SK-N-SH (cell line): ENCODE results near the gene UNCX. TPM values are rescaled to one million over a fixed set of nuclear protein-coding genes. Genes with fewer than 3 reads are reported as not detected.

Experiments used
- CTCF ChIA-PET: fragments of 300-600, 350-600 bp; formaldehyde crosslinking; extraction: SDS; loops from one replicate; lab custom pipeline; 2021; lab: Yijun Ruan, JAX
- POLR2A ChIA-PET: fragments of 350-600 bp; sonication (Branson Sonifier 250); formaldehyde crosslinking; extraction: SDS; loops from one replicate; lab custom pipeline; 2020; ENCODE audit warnings: antibody characterized with exemption, inconsistent platforms; lab: Yijun Ruan, JAX
- DNase-seq: peaks from one replicate; pipeline ENCODE4 v3.0.0; 2012
- H2AFZ ChIP-seq: fragments of 200-600 bp; sonication (generic); 2 replicates; pipeline ENCODE4 v1.8.1; 2016; ENCODE audit warnings: antibody characterized with exemption, mild to moderate bottlenecking, low read depth
- H3F3A ChIP-seq: fragments of 200-600 bp; sonication (generic); replicated peaks from 2 replicates; pipeline ENCODE3; 2016; ENCODE audit warnings: antibody characterized with exemption, mild to moderate bottlenecking; ENCODE audit not compliant: insufficient read depth
- H3K27ac ChIP-seq, 2 experiments: fragments of 200-500 bp in 1 of 2; fragments of 200-600 bp in 1 of 2; sonication (Bioruptor generic) in 1 of 2; sonication (generic), shearing (Covaris generic) in 1 of 2; 2 replicates each; pipeline versions ENCODE4 v1.5.1 to v1.6.1; 2014 to 2016; ENCODE audit warnings: low read depth in 2 of 2, inconsistent platforms in 1 of 2, low read length in 1 of 2, mild to moderate bottlenecking in 1 of 2, mixed read lengths in 1 of 2
- H3K27me3 ChIP-seq: fragments of 200-600 bp; sonication (generic), shearing (Covaris generic); 2 replicates; pipeline ENCODE4 v1.6.1; 2016; ENCODE audit warnings: mixed run types; ENCODE audit not compliant: insufficient read depth
- H3K36me3 ChIP-seq, 2 experiments: fragments of 200-500 bp in 1 of 2; fragments of 200-600 bp in 1 of 2; sonication (Bioruptor generic) in 1 of 2; sonication (generic) in 1 of 2; replicated peaks in 1 of 2; 2 replicates each; pipeline versions ENCODE3 to v1.5.1; 2014 to 2016; ENCODE audit warnings: low read length in 1 of 2, mild to moderate bottlenecking in 1 of 2; ENCODE audit not compliant: insufficient read depth in 2 of 2, control insufficient read depth in 1 of 2
- H3K4me1 ChIP-seq, 2 experiments: fragments of 200-500 bp in 1 of 2; fragments of 200-600 bp in 1 of 2; sonication (Bioruptor generic) in 1 of 2; sonication (generic), shearing (Covaris generic) in 1 of 2; 2 replicates each; pipeline versions ENCODE4 v1.5.1 to v1.6.1; 2014 to 2016; ENCODE audit warnings: low read depth in 1 of 2, low read length in 1 of 2, mixed run types in 1 of 2; ENCODE audit not compliant: insufficient read depth in 2 of 2, control insufficient read depth in 1 of 2
- H3K4me2 ChIP-seq: fragments of 200-600 bp; sonication (generic), shearing (Covaris generic); 2 replicates; pipeline ENCODE4 v1.6.1; 2017; ENCODE audit warnings: mixed run types
- H3K4me3 ChIP-seq, 2 experiments: fragments of 200-500 bp in 1 of 2; fragments of 200-600 bp in 1 of 2; sonication (Bioruptor generic) in 1 of 2; sonication (generic), shearing (Covaris generic) in 1 of 2; 2 replicates each; pipeline versions ENCODE4 v1.5.1 to v1.8.1; 2014 to 2016; ENCODE audit warnings: low read depth in 2 of 2, inconsistent platforms in 1 of 2, low read length in 1 of 2, mild to moderate bottlenecking in 1 of 2, mixed read lengths in 1 of 2, moderate library complexity in 1 of 2
- H3K79me2 ChIP-seq: fragments of 200-600 bp; sonication (generic); 2 replicates; pipeline ENCODE4 v1.8.1; 2017; ENCODE audit warnings: mild to moderate bottlenecking; ENCODE audit not compliant: insufficient read depth
- H3K9ac ChIP-seq: fragments of 200-600 bp; sonication (generic); 2 replicates; pipeline ENCODE4 v1.6.1; 2017; ENCODE audit warnings: mixed run types
- H3K9me2 ChIP-seq: fragments of 200-600 bp; sonication (generic); 2 replicates; pipeline ENCODE4 v1.6.1; 2017; ENCODE audit warnings: mixed run types
- H3K9me3 ChIP-seq: fragments of 200-600 bp; sonication (generic); 2 replicates; pipeline ENCODE4 v1.6.1; 2017; ENCODE audit warnings: mixed run types, mild to moderate bottlenecking, moderate library complexity
- H4K20me1 ChIP-seq: fragments of 200-600 bp; sonication (generic); 2 replicates; pipeline ENCODE4 v1.6.1; 2017; ENCODE audit warnings: mild to moderate bottlenecking, mixed run types; ENCODE audit not compliant: insufficient read depth
- CHD2 ChIP-seq: fragments of 150-350 bp; IDR thresholded peaks from 2 replicates; pipeline ENCODE4 v1.6.1; 2018; ENCODE audit warnings: low read length; ENCODE audit not compliant: partially characterized antibody
- ELF1 ChIP-seq: IDR thresholded peaks from 2 replicates; pipeline ENCODE4 v1.4.0; 2012
- FOXJ3 ChIP-seq: sonication (generic); formaldehyde crosslinking; IDR thresholded peaks from 2 replicates; pipeline ENCODE4 v1.5.1; 2020; ENCODE audit warnings: mild to moderate bottlenecking, missing genetic modification reagents
- FOXM1 ChIP-seq: IDR thresholded peaks from 2 replicates; pipeline ENCODE4 v1.4.0; 2012; ENCODE audit warnings: low read depth, mild to moderate bottlenecking
- GATA2 ChIP-seq: sonication (generic); formaldehyde crosslinking; IDR thresholded peaks from 2 replicates; pipeline ENCODE4 v1.5.0; 2020; ENCODE audit warnings: mild to moderate bottlenecking, missing genetic modification reagents
- RCOR1 ChIP-seq: fragments of 150-350 bp; IDR thresholded peaks from 2 replicates; pipeline ENCODE4 v1.6.1; 2017; ENCODE audit warnings: antibody characterized with exemption, low read length
- RFX5 ChIP-seq: IDR thresholded peaks from 2 replicates; pipeline ENCODE4 v1.6.1; 2012; ENCODE audit warnings: mild to moderate bottlenecking, improper control_type of control experiment, low read length
- SIN3A ChIP-seq: IDR thresholded peaks from 2 replicates; pipeline ENCODE4 v1.6.1; 2012; ENCODE audit warnings: low read depth, mild to moderate bottlenecking, low read length, moderate library complexity, borderline replicate concordance
- TAF1 ChIP-seq: IDR thresholded peaks from 2 replicates; pipeline ENCODE4 v1.6.1; 2012; ENCODE audit warnings: low read depth, mild to moderate bottlenecking, low read length, moderate library complexity, borderline replicate concordance
- TCF12 ChIP-seq: IDR thresholded peaks from 2 replicates; pipeline ENCODE4 v1.4.0; 2012
- YY1 ChIP-seq: IDR thresholded peaks from 2 replicates; pipeline ENCODE4 v1.4.0; 2012; ENCODE audit warnings: low read depth, mild to moderate bottlenecking
- ZBTB33 ChIP-seq: IDR thresholded peaks from 2 replicates; pipeline ENCODE4 v1.4.0; 2012; ENCODE audit warnings: low read depth, borderline replicate concordance
- WGBS: methylation state at CpG from one replicate; pipeline ENCODE4 v1.1.6; 2017; ENCODE audit warnings: low lambda C conversion rate; 5-methylcytosine and 5-hydroxymethylcytosine counted together
- polyA plus RNA-seq, 3 experiments: library from polyadenylated mRNA; depleted of rRNA; stranded (reverse); fragments of >200 nt; gene quantifications; 2 replicates each; pipeline ENCODE4 v1.2.3, GENCODE V29; 2012
- TF ChIP-seq, protein P1 (sequence below): IDR thresholded peaks from 2 replicates; pipeline ENCODE4 v1.4.0; 2012; ENCODE audit warnings: low read depth
- TF ChIP-seq, protein P2 (sequence below): fragments of 200-600 bp; sonication (generic); IDR thresholded peaks from 2 replicates; pipeline ENCODE4 v1.6.1; 2017; ENCODE audit warnings: antibody characterized with exemption, mild to moderate bottlenecking, moderate library complexity

UNCX gene
- polyA plus RNA-seq, 1 of the 3 experiments (the other 2 are of a cell fraction) = not detected

DNA sequence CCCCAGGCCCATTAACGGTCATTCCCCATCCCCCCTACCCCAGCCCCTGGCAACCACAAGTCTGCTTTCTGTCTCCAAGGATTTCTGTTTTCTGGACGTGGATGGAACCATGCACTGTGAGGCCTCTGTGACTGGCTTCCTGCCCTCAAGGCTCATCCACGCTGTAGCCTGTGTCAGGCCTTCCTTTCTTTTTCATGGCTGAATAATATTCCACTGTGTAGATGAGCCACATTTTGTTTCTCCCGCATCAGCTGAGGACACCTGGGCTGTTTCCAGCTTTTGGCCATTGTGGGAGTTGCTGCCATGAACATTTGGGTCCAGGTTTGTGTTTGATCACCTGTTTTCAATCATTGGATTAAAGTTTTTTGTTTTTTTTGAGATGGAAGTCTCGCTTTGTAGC, 50.0 kb downstream of the UNCX start:
- Histone ChIP-seq H3K9me2 (no peaks in the 10 kb centered on the region), H3F3A (no peaks in the 10 kb centered on the region), H3K9me3 (no peaks in the 10 kb centered on the region), H2AFZ (no peak overlapping the region), H4K20me1 (0 out of 2 replicates have a peak, but pooled peaks cover 4% of the 10 kb centered on the region), H3K4me2 (no peak overlapping the region), H3K27me3 (peaks cover 85% of the 10 kb centered on the region), H3K27ac (no peak overlapping the region), H3K9ac (no peak overlapping the region), H3K36me3 (no peaks in the 10 kb centered on the region), H3K4me3 (no peak overlapping the region), H3K79me2 (no peaks in the 10 kb centered on the region), H3K4me1 (no peaks in the 10 kb centered on the region)
- TF ChIP-seq TAF1 (no peak), GATA2 (CRISPR knock-in tag) (no peak), RFX5 (no peak), CHD2 (no peak), ZBTB33 (no peak)
- TF ChIP-seq, protein P1, sequence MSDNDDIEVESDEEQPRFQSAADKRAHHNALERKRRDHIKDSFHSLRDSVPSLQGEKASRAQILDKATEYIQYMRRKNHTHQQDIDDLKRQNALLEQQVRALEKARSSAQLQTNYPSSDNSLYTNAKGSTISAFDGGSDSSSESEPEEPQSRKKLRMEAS = no peak
- ChIA-PET POLR2A (no interaction called here), CTCF (interaction anchor here (1.0 kb wide), 1 partner anchor 89 kb away, joined by 3 read pairs; no protein-coding TSS in a partner anchor)
- DNase-seq = no peak
- 25% methylated on average over 5 of the region's 5 CpGs for WGBS

DNA sequence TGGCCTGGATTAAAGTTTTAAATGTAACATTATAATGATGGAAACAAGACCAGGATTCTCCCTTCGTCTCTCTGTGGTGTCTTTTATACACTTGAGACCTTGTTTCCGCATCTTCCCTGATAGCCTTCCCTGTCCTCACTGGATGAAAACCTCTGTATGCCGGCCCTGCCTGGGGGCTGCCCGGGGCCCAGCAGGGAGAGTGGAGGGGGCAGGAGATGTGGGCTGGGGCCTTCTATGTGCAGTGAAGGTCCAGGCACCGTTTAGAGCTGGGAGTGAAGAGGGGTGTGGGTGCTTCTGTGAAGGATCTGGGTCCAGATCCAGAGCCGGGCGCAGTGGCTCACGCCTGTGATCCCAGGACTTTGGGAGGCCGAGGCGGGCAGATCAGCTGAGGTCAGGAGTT, 50.7 kb downstream of the UNCX start:
- H4K20me1 ChIP-seq = 0 out of 2 replicates have a peak, but pooled peaks cover 4% of the 10 kb centered on the region
- H3K79me2 ChIP-seq = no peaks in the 10 kb centered on the region
- H3K36me3 ChIP-seq = no peaks in the 10 kb centered on the region
- H3K9me3 ChIP-seq = no peaks in the 10 kb centered on the region
- H3K9me2 ChIP-seq = no peaks in the 10 kb centered on the region
- WGBS = 20% methylated on average over 10 of the region's 10 CpGs
- H3F3A ChIP-seq = no peaks in the 10 kb centered on the region
- peaks cover 85% of the 10 kb centered on the region for H3K27me3 ChIP-seq
- H2AFZ ChIP-seq = no peak overlapping the region
- no peak overlapping the region for H3K27ac ChIP-seq
- no peak overlapping the region for H3K4me3 ChIP-seq
- no peak overlapping the region for H3K4me2 ChIP-seq
- H3K9ac ChIP-seq = no peak overlapping the region
- DNase-seq = no peak
- POLR2A ChIA-PET = no interaction called here
- TF ChIP-seq YY1 (no peak), FOXM1 (no peak), TCF12 (no peak), ELF1 (no peak), SIN3A (no peak), FOXJ3 (CRISPR knock-in tag) (no peak), RCOR1 (no peak)
- TF ChIP-seq, protein P2, sequence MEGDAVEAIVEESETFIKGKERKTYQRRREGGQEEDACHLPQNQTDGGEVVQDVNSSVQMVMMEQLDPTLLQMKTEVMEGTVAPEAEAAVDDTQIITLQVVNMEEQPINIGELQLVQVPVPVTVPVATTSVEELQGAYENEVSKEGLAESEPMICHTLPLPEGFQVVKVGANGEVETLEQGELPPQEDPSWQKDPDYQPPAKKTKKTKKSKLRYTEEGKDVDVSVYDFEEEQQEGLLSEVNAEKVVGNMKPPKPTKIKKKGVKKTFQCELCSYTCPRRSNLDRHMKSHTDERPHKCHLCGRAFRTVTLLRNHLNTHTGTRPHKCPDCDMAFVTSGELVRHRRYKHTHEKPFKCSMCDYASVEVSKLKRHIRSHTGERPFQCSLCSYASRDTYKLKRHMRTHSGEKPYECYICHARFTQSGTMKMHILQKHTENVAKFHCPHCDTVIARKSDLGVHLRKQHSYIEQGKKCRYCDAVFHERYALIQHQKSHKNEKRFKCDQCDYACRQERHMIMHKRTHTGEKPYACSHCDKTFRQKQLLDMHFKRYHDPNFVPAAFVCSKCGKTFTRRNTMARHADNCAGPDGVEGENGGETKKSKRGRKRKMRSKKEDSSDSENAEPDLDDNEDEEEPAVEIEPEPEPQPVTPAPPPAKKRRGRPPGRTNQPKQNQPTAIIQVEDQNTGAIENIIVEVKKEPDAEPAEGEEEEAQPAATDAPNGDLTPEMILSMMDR = no peak
- no peaks in the 10 kb centered on the region for H3K4me1 ChIP-seq
- CTCF ChIA-PET = interaction anchor here (1.0 kb wide), 1 partner anchor 57 kb away, joined by 3 read pairs; no protein-coding TSS in a partner anchor
